SK-N-SH treated with all-trans-retinoic acid at 6 μM for 48 hours (cell line): Measurements from ENCODE around the gene EDEM3.

Source experiments
- ATAC-seq: fragments of 200-7000 bp; cut with Tn5 transposase; 3 replicates; pipeline ENCODE4 v1.9.1; 2020; ENCODE audit warnings: mild to moderate bottlenecking, moderate library complexity
- ARNTL ChIP-seq: fragments of 450-650 bp; formaldehyde crosslinking; IDR thresholded peaks from 2 replicates; pipeline ENCODE4 v1.5.0; 2020; ENCODE audit warnings: low read depth, mild to moderate bottlenecking, moderate library complexity, borderline replicate concordance
- BACH2 ChIP-seq: fragments of 250-450 bp; sonication (Bioruptor Pico); IDR thresholded peaks from 2 replicates; pipeline ENCODE4 v1.9.0; 2021; ENCODE audit warnings: mild to moderate bottlenecking, borderline replicate concordance
- CREB5 ChIP-seq: fragments of 250-450 bp; sonication (Bioruptor Pico); IDR thresholded peaks from 2 replicates; pipeline ENCODE4 v1.5.1; 2020; ENCODE audit warnings: low read depth, mild to moderate bottlenecking, moderate library complexity
- CSDC2 ChIP-seq: fragments of 250-450 bp; sonication (Bioruptor Pico); IDR thresholded peaks from 2 replicates; pipeline ENCODE4 v1.5.0; 2020; ENCODE audit warnings: mild to moderate bottlenecking, moderate library complexity
- CSRNP3 ChIP-seq: fragments of 250-450 bp; sonication (Bioruptor Pico); IDR thresholded peaks from 2 replicates; pipeline ENCODE4 v1.5.1; 2021; ENCODE audit warnings: mild to moderate bottlenecking, moderate library complexity
- ESRRG ChIP-seq: fragments of 250-450 bp; sonication (Bioruptor Pico); IDR thresholded peaks from 2 replicates; pipeline ENCODE4 v1.6.1; 2021; ENCODE audit warnings: mild to moderate bottlenecking
- GLIS3 ChIP-seq: fragments of 250-450 bp; sonication (Bioruptor Pico); IDR thresholded peaks from 2 replicates; pipeline ENCODE4 v1.5.0; 2020; ENCODE audit warnings: mild to moderate bottlenecking, moderate library complexity
- ISL1 ChIP-seq: fragments of 250-450 bp; sonication (Bioruptor Pico); IDR thresholded peaks from 2 replicates; pipeline ENCODE4 v2.1.2; 2022; ENCODE audit warnings: mild to moderate bottlenecking, moderate library complexity
- PATZ1 ChIP-seq: fragments of 250-450 bp; sonication (Bioruptor Pico); IDR thresholded peaks from 2 replicates; pipeline ENCODE4 v1.8.0; 2020; ENCODE audit warnings: mild to moderate bottlenecking, moderate library complexity, borderline replicate concordance
- POU6F1 ChIP-seq: fragments of 250-450 bp; sonication (Bioruptor Pico); IDR thresholded peaks from 2 replicates; pipeline ENCODE4 v1.8.0; 2021; ENCODE audit warnings: low read depth, mild to moderate bottlenecking, moderate library complexity, borderline replicate concordance
- RARB ChIP-seq: fragments of 250-450 bp; sonication (Bioruptor Pico); IDR thresholded peaks from 2 replicates; pipeline ENCODE4 v1.8.0; 2021; ENCODE audit warnings: mild to moderate bottlenecking, moderate library complexity
- SNAI2 ChIP-seq: fragments of 250-450 bp; sonication (Bioruptor Pico); IDR thresholded peaks from 2 replicates; pipeline ENCODE4 v1.5.0; 2020; ENCODE audit warnings: mild to moderate bottlenecking, moderate library complexity
- TCF4 ChIP-seq: fragments of 250-450 bp; sonication (Bioruptor Pico); IDR thresholded peaks from 2 replicates; pipeline ENCODE4 v1.8.0; 2021; ENCODE audit warnings: mild to moderate bottlenecking, moderate library complexity, borderline replicate concordance
- TOX ChIP-seq: fragments of 250-450 bp; sonication (Bioruptor Pico); IDR thresholded peaks from 2 replicates; pipeline ENCODE4 v1.8.0; 2021; ENCODE audit warnings: mild to moderate bottlenecking, moderate library complexity, borderline replicate concordance
- TSHZ2 ChIP-seq: fragments of 250-450 bp; sonication (Bioruptor Pico); IDR thresholded peaks from 2 replicates; pipeline ENCODE4 v1.5.0; 2020; ENCODE audit warnings: mild to moderate bottlenecking, moderate library complexity
- ZC3H10 ChIP-seq: fragments of 250-450 bp; sonication (Bioruptor Pico); IDR thresholded peaks from 2 replicates; pipeline ENCODE4 v1.5.1; 2021; ENCODE audit warnings: mild to moderate bottlenecking, moderate library complexity
- ZFP3 ChIP-seq: fragments of 250-450 bp; sonication (Bioruptor Pico); IDR thresholded peaks from 2 replicates; pipeline ENCODE4 v1.5.0; 2020; ENCODE audit warnings: mild to moderate bottlenecking, moderate library complexity
- ZFP30 ChIP-seq: fragments of 450-650 bp; formaldehyde crosslinking; IDR thresholded peaks from 2 replicates; pipeline ENCODE4 v1.5.0; 2022; ENCODE audit warnings: mild to moderate bottlenecking, moderate library complexity
- ZNF70 ChIP-seq: fragments of 450-650 bp; formaldehyde crosslinking; IDR thresholded peaks from 2 replicates; pipeline ENCODE4 v1.5.0; 2020; ENCODE audit warnings: mild to moderate bottlenecking, moderate library complexity
- ZNF8 ChIP-seq: fragments of 450-650 bp; formaldehyde crosslinking; IDR thresholded peaks from 2 replicates; pipeline ENCODE4 v1.5.0; 2020; ENCODE audit warnings: mild to moderate bottlenecking, moderate library complexity

Gene EDEM3

GRCh38 chr1:184643661-184644060 is 111.0 kb downstream of the EDEM3 start:
- TF ChIP-seq TCF4 (CRISPR knock-in tag) (no peak), SNAI2 (no peak), PATZ1 (CRISPR knock-in tag) (no peak), ARNTL (CRISPR knock-in tag) (no peak), ZC3H10 (no peak), GLIS3 (CRISPR knock-in tag) (no peak), CREB5 (no peak), ESRRG (CRISPR knock-in tag) (no peak), TOX (no peak), CSRNP3 (CRISPR knock-in tag) (no peak), ZFP30 (CRISPR knock-in tag) (no peak), ZFP3 (CRISPR knock-in tag) (no peak), ISL1 (CRISPR knock-in tag) (no peak), CSDC2 (CRISPR knock-in tag) (no peak), ZNF8 (CRISPR knock-in tag) (no peak), ZNF70 (CRISPR knock-in tag) (no peak)
- TF ChIP-seq, all 23 proteins: peak for 0

GRCh38 chr1:184641894-184642293 is 112.8 kb downstream of the EDEM3 start:
- no peak for ATAC-seq
- no peak for TF ChIP-seq SNAI2
- TF ChIP-seq CSDC2 (CRISPR knock-in tag) = no peak
- TF ChIP-seq PATZ1 (CRISPR knock-in tag) = no peak
- TF ChIP-seq CREB5 = no peak
- TF ChIP-seq ZFP3 (CRISPR knock-in tag) = no peak
- no peak for TF ChIP-seq POU6F1 (CRISPR knock-in tag)
- TF ChIP-seq RARB (CRISPR knock-in tag) = no peak
- TF ChIP-seq BACH2 (CRISPR knock-in tag) = no peak

More at GRCh38 chr1:184643661-184644060, 111.0 kb downstream of the EDEM3 start:
- no peak for ATAC-seq

GRCh38 chr1:184640505-184640904 is 114.2 kb downstream of the EDEM3 start:
- ATAC-seq = no peak
- no peak for TF ChIP-seq ESRRG (CRISPR knock-in tag)
- TF ChIP-seq CREB5 = no peak
- TF ChIP-seq SNAI2 = no peak
- no peak for TF ChIP-seq TOX
- no peak for TF ChIP-seq TSHZ2 (CRISPR knock-in tag)
- no peak for TF ChIP-seq CSRNP3 (CRISPR knock-in tag)
- no peak for TF ChIP-seq ARNTL (CRISPR knock-in tag)
- no peak for TF ChIP-seq POU6F1 (CRISPR knock-in tag)
- no peak for TF ChIP-seq ZFP30 (CRISPR knock-in tag)
